HK-2 (cell line): ENCODE results near the gene RNASE1.
"Not testable (repeated sequence)": the region's sequence is repeated elsewhere in the genome, so short reads cannot be mapped to it uniquely, and the experiment has no call there.

Source experiments
- DNase-seq: peaks from one replicate; pipeline ENCODE4 v3.0.0-alpha.2; 2018; ENCODE audit not compliant: unreplicated experiment

The RNASE1 gene

DNA sequence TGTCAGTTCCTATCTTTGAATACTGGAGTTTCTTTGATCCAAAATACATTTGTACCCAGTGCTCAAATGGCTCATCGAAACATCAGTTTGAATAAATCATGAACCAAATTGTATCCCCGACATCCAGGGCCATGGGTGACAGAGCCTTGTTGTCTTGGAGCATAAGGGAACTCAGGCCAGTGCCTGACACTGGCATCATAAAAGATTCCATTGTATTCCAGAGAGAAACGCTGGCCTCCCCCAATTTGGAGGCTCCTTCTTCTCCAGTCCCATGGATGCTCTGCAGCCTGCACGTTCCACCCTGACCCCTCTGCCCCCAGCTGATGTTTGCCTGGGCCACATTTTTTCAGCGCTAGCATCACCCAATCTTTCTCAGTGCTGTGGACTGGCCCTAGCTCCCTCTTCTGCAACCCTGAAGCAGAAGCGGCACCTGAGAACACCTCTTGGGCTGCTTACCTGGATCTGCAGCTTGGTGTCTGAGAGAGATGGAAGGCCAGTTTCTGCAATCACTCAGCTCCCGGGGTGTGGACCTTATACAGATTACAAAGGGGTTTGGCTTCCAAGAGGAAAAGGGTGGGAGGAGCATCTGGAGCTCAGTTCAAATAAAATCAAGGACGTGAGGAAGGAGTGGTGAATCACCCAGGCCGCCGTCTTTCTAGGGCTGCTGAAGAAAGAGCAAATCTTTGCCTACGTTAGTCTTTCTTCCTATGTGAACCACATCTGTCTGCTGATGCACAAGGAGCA, at the start of gene RNASE1:
Gene RNASE1 (minus strand): TSS at position 504 of the 744 bp plus-strand sequence. CDS start 776 bp downstream, outside the sequence.
- no peak for DNase-seq

DNA sequence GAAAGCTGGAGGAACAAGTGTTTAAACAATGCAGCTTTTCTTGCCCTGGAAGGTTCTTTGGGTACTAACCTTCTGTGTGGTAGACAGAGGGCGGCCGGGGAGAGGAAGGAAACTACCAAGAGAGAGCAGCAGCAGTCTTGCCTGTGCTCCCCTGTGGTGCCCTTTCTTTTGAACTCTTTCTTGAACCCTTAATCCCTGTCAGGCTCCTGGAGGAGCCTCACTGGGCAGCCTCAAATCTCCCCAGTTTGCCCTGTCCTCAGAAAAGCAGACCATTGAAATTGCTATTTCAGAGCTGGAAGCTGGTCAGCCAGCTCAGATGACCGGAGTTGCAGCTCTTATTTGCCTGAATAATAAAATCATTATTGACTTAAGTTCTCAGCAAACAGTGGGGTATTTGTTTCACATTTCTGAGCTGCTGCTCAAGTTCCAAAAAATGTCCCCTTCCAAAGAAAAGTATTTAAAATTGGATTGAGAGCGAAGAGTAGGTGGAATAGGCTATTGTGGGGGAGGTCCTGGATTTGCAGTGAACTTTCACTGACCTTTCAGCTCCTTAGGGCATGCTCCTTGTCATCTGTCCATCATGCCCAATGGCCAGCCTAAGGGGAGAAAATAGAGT, 46.4 kb upstream of the RNASE1 start:
- no peak for DNase-seq

DNA sequence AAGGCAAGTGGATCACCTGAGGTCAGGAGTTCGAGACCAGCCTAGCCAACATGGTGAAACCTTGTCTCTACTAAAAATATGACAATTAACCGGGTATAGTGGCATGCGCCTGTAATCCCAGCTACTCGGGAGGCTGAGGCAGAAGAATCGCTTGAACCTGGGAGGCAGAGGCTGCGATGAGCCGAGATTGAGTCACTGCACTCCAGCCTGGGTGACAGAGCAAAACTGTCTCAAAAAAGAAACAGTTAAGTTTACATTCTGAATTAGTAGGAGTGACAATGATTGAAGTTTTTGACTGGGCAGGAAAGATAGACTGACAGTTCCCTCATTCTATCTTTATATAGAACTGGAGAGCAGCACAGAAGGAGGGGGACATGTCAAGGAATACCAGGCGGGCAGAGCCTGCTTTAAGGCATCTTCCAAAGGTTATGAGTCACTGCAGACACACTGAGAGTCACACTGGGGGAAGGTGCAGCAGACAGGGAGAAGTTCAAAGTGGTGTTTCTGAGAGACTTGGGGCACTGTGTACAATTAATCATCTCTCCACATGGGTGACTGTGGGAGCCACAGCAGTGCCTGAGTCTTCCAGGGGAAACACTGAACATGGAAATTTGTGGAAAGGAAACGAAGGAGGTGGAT, 45.8 kb upstream of the RNASE1 start:
- peak; percentile 48 for DNase-seq

DNA sequence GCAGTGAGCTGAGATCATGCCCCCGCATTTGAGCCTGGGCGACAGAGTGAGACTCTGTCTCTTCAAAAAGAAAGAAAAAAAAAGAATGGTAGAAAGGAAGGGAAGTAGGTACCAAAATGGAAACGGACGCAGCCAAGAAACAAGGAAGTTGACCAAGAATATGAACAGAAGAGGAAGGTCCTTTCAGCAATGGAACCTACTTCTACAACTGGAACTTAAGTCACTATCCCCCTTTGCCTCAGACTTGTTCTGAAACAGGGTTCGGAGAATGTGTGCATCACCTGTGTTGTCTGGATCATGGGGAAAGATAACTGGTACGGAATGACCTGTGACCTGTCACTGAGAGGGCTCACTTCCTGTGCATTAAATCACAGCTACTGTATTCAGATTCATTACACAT, 43.9 kb upstream of the RNASE1 start:
- DNase-seq, result no peak

DNA sequence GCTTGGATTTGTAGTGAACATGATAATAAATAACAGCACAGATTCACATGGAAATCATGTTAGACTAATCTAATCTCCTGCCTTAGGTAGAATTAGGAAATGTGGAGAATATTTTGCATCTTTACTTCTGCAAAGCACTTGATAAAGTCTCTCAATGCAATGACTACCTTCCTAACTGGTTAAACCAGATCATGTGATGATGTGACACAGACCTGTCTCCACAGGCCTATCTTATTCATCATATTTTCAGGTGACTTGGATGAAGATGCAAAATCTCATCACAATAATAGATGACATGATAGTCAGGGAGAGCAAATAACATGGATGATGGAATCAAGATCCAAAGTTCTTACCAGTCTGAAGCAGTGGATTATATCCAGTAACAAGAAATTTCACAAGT, 38.5 kb upstream of the RNASE1 start:
- no peak for DNase-seq

DNA sequence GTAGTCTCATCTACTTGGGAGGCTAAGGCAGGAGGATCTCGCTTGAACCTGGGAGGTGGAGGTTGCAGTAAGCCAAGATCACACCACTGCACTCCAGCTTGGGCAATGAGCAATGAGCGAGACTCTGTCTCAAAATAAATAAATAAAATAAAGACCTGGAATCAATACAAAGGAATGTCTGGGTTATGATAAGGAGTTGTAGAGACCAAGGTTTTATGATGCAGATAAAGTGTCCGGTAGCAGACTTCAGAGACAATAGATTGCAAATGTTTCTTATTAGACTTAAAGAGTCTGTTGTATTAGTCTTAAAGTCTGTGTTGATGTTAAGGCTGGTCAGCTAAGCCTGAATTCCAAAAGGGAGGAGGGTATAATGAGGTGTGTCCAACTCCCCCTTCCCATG, 35.2 kb upstream of the RNASE1 start:
- DNase-seq, result no peak

DNA sequence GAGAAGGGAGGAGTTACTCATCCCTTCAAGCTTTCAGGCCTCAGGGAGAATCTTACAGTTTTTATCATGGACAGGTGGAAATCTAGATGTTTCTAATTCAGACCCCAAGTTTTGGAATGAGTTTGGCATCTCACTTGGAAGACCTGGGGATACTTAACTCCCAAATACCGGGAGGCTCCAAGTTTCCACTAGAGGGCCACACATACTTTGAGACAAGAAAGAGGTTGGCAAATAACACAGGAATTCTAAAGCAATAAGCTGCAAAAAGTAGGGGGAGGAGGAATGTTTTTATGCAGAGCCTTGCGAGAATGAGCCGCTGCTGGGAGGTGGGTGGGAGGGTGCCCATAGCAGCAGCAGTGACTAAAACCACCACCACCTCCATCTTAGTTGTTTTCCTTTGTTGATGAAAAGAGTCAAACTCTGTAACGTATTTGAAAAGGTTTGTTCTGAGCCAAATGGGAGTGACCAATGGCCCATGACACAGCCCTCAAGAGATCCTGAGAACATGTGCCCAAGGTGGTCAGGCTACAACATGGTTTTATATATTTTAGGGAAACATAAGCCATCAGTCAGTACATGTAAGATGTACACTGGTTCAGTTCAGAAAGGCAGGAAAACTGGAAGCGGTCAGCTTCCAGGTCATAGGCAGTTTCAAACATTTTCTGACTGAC, 34.2 kb upstream of the RNASE1 start:
- no peak for DNase-seq

DNA sequence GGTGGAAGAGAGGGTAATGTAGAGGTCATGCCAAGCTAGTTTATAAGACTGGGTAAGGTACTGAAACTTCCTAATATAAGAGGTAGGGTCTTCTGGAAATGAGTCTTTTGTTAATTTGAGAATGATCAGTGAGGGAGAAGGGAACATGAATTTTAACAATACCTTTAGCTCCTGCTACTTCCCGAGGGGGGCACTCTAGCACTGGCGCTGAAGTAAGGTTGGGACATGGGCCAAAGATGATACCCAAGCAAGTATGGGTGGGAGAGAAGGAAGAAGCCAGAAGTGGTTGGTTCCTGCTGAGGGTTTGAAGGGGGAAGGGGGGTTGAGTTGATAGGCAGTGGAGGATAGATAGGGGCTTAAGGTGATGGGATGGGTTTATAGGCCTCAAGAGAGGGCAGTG, 32.3 kb upstream of the RNASE1 start:
- DNase-seq, result no peak

DNA sequence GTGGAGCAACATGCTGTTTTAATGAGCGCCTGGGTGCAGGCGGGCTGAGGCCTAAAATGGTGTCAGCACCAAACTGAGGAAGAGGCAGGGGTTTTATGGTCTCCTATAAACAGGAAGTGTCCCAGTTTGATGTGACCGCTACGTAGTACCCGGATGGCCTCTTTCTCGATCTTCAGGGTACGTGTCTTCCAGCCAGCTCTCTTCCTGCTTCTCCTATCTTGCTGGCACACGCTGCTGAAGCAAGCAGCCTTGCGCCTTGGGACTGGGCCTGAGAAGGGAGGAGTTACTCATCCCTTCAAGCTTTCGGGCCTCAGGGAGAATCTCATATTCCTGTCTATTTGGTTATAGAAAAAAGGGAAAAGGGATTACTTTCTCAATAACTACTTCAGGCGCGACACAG, 28.2 kb upstream of the RNASE1 start:
- DNase-seq, result no peak

DNA sequence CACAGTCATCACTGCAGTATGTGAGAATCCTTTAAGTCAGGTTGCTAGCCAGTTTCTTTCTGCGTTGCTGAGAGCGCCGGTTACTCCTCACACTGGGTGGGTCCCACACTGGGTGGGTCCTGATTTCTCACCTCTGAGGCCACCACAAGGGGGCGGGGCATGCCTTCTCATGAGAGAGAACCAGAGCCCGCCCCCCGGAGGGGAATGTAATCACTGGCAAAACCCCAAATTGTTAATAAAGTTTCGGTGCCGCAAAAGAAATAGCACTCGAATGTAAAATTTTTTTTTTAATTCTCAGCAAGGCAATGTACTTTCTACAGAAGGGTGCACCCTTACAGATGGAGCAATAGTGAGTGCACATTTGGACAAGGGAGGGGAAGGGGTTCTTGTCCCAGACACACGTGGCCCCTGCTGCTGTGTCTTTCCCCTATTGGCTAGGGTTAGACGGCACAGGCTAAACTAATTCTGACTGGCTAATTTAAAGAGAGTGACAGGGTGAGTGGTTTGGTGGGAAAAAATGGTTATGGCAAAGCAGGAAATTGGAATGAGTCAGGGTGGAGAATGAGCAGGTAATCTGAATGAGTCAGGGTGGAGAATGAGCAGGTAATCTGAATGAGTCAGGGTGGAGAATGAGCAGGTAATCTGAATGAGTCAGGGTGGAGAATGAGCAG, 25.5 kb upstream of the RNASE1 start:
- not testable (repeated sequence) for DNase-seq

DNA sequence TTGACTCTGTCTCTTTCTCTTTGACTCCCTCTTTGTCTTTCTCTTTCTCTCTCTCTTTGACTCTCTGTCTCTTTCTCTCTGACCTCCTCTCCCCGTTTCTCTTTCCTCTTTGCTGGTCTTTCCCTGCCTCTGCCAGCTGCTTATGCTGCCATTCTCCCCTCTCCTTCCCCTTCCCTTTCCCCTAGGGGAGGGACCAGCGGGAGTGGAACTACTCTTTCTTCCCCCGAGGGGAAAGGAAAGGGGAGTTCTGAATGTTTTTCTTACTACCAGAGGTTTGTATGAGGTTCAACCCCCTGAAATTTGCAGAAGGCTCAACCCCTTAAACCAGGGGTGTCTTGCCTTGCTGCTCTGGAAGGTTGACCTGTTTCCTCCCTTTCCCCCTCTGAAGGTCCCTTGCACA, 24.7 kb upstream of the RNASE1 start:
- DNase-seq, result no peak

DNA sequence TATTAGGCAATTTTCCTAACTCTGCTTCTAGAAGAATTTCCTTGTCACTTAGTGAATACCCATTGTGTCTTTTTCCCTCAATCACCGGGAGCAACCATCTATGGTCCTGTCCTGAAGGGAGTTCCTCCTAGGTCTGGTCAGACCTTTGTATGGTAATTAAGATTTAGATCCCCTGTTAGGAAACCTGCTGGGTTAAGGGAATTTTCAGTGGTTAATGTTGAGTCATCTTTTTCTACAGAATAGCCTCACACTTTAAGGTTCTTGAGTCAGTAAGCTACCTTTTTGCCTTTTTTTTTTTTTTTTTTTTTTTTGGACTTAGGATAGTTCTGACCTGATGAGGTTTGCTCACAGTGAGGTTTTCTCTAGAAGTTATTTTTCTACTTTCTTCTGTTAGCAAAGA, 24.0 kb upstream of the RNASE1 start:
- DNase-seq, result not testable (repeated sequence)

DNA sequence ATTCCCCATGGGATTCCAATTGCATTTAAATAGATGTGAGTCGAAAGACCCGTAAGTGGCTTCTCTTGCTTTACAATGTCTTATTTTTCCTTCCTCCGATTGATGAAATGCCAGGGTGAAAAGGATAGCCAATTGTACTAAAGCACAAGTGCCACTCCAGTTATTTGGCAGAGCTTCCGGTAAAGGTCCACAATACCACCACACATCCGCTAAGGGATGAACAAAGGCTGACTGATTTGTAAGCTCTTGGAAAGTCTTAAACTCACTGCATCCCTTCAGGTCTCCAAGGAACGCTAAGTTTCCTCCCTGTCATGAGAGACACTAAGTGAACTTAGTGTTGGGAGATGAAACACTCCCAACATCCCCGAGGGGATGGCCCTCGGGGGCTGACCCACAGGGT, 21.2 kb upstream of the RNASE1 start:
- no peak for DNase-seq

DNA sequence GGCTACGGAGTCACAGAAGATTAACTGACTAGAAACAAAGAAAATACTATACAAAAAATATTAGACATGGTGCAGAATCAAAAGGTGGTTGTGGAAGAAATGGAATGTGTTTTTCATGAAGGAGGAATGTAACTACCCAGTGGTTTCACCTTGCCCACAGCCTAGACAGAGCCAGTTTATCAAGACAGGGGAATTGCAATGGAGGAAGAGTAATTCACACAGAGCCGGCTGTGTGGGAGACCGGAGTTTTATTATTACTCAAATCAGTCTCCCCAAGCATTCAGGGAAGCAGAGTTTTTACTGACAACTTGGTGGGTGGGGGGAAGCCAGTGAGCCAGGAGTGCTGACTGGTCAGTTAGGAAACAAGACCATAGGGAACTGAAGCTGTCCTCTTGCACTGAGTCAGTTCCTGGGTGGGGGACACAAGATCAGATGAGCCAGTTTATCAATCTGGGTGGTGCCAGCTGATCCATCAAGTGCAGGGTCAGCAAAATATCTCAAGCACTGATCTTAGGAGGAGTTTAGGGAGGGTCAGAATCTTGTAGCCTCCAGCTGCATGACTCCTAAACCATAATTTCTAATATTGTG, 19.0 kb upstream of the RNASE1 start:
- DNase-seq, result not testable (repeated sequence)

DNA sequence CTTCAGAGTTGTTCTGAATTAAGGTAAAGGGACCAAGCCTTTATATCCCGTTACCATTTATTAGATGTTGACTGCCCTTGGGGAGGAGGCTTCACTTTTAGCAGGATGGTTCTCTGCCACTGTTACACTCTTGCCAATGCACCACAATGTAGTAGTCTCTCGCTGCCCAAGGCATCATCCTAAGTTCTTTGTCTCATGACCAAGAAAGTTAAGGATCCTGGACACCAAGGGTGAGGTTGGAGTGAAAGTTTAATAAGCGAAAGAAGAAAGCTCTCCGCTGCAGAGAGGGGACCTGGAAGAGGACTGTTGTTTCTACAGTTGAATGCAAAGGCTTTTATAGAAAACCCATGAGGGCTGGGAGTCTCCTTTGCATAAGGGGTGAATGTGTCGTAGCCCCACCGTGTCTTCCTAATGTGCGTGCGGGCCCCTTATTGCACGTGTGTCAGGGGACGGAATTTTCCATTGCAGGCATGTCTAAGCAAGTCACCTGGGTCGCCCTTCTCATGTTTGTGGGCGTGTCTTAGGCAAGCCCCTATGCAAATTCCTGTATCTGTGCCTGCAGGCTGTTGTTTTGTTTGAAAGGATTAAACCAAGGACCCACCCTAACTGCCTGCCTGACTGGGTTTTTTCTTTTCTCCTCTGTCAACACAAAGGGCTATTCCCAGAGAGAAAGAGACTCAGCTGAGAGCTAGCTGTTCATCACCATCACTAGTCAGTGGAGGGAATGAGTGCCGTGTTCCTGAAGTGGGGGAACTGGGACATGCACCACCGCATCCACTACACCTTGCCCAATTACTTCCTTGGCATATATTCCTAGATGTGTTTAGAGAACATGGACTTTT, 17.6 kb upstream of the RNASE1 start:
- DNase-seq, result no peak

DNA sequence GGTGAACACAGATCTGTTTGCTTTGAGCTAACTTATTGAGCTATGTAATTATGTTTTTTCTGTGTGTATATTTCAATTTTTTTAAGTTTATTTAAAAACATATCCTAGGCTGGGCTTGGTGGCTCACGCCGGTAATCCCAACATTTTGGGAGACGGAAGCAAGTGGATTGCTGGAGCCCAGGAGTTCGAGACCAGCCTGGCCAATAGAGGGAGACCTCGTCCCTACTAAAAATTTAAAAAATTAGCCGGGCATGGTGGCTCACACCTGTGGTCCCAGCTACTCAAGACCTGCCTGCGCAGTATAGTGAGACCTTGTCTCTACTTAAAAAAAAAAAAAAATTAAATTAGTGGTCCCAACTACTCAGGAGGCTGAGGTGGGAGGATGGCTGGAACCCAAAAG, 16.2 kb upstream of the RNASE1 start:
- DNase-seq, result no peak

DNA sequence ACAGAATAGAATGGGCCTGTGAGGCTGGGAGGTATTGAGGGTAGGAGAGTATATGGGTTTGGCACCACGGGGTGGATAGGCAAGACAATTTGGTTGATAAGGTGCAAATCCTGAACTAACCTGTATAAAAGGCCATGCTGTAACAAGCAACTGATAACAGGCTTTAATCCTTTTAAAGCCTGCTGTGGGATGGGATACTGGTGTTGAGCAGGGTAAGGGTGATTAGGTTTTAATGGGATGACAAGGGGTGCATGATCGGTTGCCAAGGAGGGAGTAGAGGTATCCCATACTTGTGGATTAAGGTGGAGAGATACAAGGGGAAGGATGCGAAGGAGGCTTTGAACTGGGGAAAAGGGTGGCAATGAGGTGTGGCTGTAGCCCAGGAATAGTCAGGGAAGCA, 13.3 kb upstream of the RNASE1 start:
- not testable (repeated sequence) for DNase-seq

DNA sequence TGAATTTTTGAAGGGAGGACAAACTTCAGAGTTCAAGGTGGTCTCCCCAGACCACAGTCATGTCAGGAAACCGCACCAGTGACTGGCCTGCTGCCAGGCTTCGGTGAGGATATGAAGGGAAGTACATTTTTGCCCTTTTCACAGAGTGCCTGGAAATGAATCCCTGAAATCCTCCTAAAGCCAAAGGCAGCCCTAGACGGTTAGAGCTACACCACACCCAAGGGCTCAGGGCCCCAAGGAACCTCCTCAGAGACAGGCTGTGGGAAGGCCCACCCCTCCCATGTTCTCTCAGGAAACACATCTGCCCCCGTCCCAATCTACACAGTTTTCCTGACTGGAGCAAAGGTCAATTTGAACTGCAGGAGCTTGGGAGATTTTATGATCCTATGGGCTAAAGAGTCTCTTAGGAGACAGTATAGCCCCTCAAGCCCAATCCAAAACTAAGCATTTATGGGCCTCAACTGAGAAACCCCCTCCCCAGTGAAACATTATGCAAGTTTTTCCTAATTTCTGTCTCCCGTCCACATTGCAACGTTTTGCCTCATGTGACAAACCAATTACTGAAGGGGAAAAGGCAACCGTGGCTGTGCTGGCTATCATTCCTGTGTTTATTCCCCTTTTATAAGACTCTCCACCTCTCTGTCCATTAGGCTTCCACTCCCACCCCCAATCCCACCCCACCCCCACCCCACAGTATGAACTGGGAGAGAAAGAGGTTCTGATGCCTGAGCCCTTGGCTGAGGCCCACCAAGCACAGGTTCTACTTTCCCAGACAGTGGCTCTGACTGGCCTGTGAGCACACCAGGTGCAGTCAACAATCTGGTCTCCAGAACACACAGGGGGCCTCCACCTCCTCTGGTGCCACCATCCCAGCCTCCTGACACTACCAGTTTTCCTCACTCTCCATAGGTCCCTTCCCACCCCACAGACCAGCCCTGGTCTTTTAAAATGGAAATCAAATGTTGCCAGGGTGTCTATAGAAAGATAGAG, 9.6 kb upstream of the RNASE1 start:
- no peak for DNase-seq

DNA sequence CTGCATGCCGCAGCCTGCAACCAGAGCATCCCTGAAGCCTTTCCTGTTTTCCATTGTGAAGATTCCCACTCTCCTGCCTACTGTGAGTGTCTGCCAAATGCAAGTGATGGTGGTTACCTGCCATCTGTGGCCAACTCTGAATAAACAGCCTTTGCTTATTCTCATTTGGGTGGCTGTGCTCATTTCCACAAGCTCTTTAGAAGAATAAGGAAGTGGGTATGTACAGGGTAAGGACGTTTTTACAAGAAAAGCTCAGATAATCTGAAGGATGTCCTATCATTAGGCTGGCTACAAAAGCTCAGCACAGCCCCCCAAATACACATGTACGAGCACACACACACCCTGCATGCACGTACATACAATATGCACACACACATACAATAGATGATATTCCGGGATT, 7.3 kb upstream of the RNASE1 start:
- DNase-seq, result no peak

DNA sequence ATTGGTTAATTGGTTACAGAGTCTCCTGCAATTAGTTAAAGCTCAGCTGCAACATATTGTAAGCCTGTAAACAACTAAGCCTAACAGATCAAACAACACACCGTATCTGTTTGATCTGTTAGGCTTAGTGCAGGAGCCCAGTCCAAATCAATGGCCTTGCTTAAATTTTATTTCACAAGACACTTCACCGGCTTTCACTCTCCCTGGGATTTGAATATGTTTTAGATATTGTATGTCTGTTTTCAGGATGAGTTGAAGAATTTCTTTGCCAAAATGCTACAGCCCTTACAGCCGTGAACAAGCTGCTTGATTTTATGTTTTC, 5.5 kb upstream of the RNASE1 start:
- no peak for DNase-seq
